HCT116 (cell line): ENCODE measurements around the gene HNRNPH3. TPM values are rescaled to one million over a fixed set of nuclear protein-coding genes. Genes with fewer than 3 reads are reported as not detected.
"Not testable (repeated sequence)": the region's sequence is repeated elsewhere in the genome, so short reads cannot be mapped to it uniquely, and the experiment has no call there.

ENCODE experiments used
- ATAC-seq: fragments of 200-7000 bp; cut with Tn5 transposase; 2 replicates; pipeline ENCODE4 v1.9.1; 2020; ENCODE audit warnings: mild to moderate bottlenecking, moderate library complexity
- BruUV-seq: library from RNA; stranded (reverse); fragments of 400-500 nt; replicated peaks from 2 replicates; lab custom pipeline; 2021; lab: Mats Ljungman, UMichigan
- CTCF ChIA-PET: fragments of 300-600 bp; sonication (Branson Sonifier 250); formaldehyde crosslinking; loops from one replicate; lab custom pipeline; 2021; ENCODE audit warnings: antibody characterized with exemption; lab: Charles Lee
- POLR2A ChIA-PET: fragments of 300-600, 350-600 bp; sonication (Branson Sonifier 250); formaldehyde crosslinking; loops from one replicate; lab custom pipeline; 2021; ENCODE audit warnings: antibody characterized with exemption; lab: Charles Lee
- RAD21 ChIA-PET, 2 experiments: fragments of 300-600 bp; sonication (Branson Sonifier 250); formaldehyde crosslinking; loops; one replicate each; lab custom pipeline; 2023; ENCODE audit warnings: low total read pairs in 2 of 2; ENCODE audit not compliant: uncharacterized antibody in 2 of 2, unreplicated experiment in 2 of 2, low non-redundant PET in 1 of 2; lab: Charles Lee
- DNase-seq: peaks from one replicate; pipeline ENCODE4 v3.0.0-alpha.2; 2010; ENCODE audit warnings: low read depth, low spot score
- H2AFZ ChIP-seq: fragments of 200-600 bp; shearing (Covaris generic), sonication (generic); 2 replicates; pipeline ENCODE4 v1.6.1; 2017; ENCODE audit warnings: low read depth, mixed run types, mixed read lengths, antibody characterized with exemption, low read length; ENCODE audit not compliant: poor library complexity, severe bottlenecking
- H3K27ac ChIP-seq: 2 replicates; pipeline ENCODE4 v1.5.1; 2012; ENCODE audit warnings: low read depth, low read length
- H3K27me3 ChIP-seq: fragments of 200-600 bp; sonication (generic); 2 replicates; pipeline ENCODE4 v1.6.1; 2016; ENCODE audit warnings: mixed run types, low read length, mixed read lengths; ENCODE audit not compliant: insufficient read depth
- H3K36me3 ChIP-seq, 2 experiments: fragments of 200-500 bp in 1 of 2; fragments of 200-600 bp in 1 of 2; sonication (Bioruptor generic) in 1 of 2; sonication (generic) in 1 of 2; 2 replicates each; pipeline versions ENCODE4 v1.5.1 to v1.6.1; 2014 to 2016; ENCODE audit warnings: low read length in 2 of 2, inconsistent platforms in 1 of 2, mixed read lengths in 1 of 2, mixed run types in 1 of 2; ENCODE audit not compliant: insufficient read depth in 2 of 2, control insufficient read depth in 1 of 2
- H3K4me1 ChIP-seq, 2 experiments: fragments of 200-600 bp in 1 of 2; sonication (generic) in 1 of 2; 2 replicates each; pipeline versions ENCODE4 v1.5.1 to v1.6.1; 2012 to 2017; ENCODE audit warnings: low read length in 2 of 2, inconsistent platforms in 1 of 2, mild to moderate bottlenecking in 1 of 2, mixed read lengths in 1 of 2, mixed run types in 1 of 2, moderate library complexity in 1 of 2; ENCODE audit not compliant: insufficient read depth in 2 of 2, control insufficient read depth in 1 of 2
- H3K4me2 ChIP-seq: fragments of 200-600 bp; sonication (generic); 2 replicates; pipeline ENCODE4 v1.6.1; 2017; ENCODE audit warnings: mixed run types, low read length, mixed read lengths
- H3K4me3 ChIP-seq, 2 experiments: fragments of 200-600 bp in 1 of 2; sonication (generic) in 1 of 2; replicated peaks in 1 of 2; 2 replicates each; pipeline ENCODE4 v1.5.1; 2011 to 2016; ENCODE audit warnings: low read length in 2 of 2, control low read depth in 1 of 2, low read depth in 1 of 2, mild to moderate bottlenecking in 1 of 2, mixed read lengths in 1 of 2, mixed run types in 1 of 2
- H3K79me2 ChIP-seq: fragments of 200-600 bp; sonication (generic); 2 replicates; pipeline ENCODE4 v1.6.1; 2017; ENCODE audit warnings: mild to moderate bottlenecking, mixed run types, low read length, moderate library complexity, mixed read lengths; ENCODE audit not compliant: insufficient read depth
- H3K9ac ChIP-seq: fragments of 200-600 bp; sonication (generic); 2 replicates; pipeline ENCODE4 v1.6.1; 2016; ENCODE audit warnings: low read length, mixed read lengths
- H3K9me2 ChIP-seq: fragments of 200-600 bp; sonication (generic), shearing (Covaris generic); 2 replicates; pipeline ENCODE4 v1.6.1; 2017; ENCODE audit warnings: mixed run types, mild to moderate bottlenecking, moderate library complexity; ENCODE audit not compliant: insufficient read depth
- H3K9me3 ChIP-seq, 2 experiments: fragments of 200-500 bp in 1 of 2; fragments of 200-600 bp in 1 of 2; sonication (Bioruptor generic) in 1 of 2; sonication (generic) in 1 of 2; 2 replicates each; pipeline ENCODE4 v1.6.1; 2014 to 2017; ENCODE audit warnings: low read length in 2 of 2, mixed read lengths in 2 of 2, inconsistent platforms in 1 of 2, low read depth in 1 of 2, mild to moderate bottlenecking in 1 of 2, mixed run types in 1 of 2, moderate library complexity in 1 of 2; ENCODE audit not compliant: control insufficient read depth in 1 of 2, insufficient read depth in 1 of 2
- H4K20me1 ChIP-seq: fragments of 200-600 bp; sonication (generic), shearing (Covaris generic); 2 replicates; pipeline ENCODE4 v1.6.1; 2017; ENCODE audit warnings: mixed run types, mild to moderate bottlenecking, moderate library complexity; ENCODE audit not compliant: insufficient read depth
- ATF3 ChIP-seq: IDR thresholded peaks from 2 replicates; pipeline ENCODE4 v1.6.1; 2012
- CBX3 ChIP-seq: IDR thresholded peaks from 2 replicates; pipeline ENCODE4 v1.6.1; 2012; ENCODE audit warnings: low read depth
- CEBPB ChIP-seq: IDR thresholded peaks from 2 replicates; pipeline ENCODE4 v1.6.1; 2012; ENCODE audit warnings: low read depth
- EGR1 ChIP-seq: IDR thresholded peaks from 2 replicates; pipeline ENCODE4 v1.6.1; 2012; ENCODE audit warnings: low read depth
- ELF1 ChIP-seq: IDR thresholded peaks from 2 replicates; pipeline ENCODE4 v1.6.1; 2012; ENCODE audit warnings: low read depth, borderline replicate concordance
- EZH2 ChIP-seq: fragments of 200-600 bp; sonication (generic); IDR thresholded peaks from 2 replicates; pipeline ENCODE4 v1.6.1; 2017; ENCODE audit warnings: antibody characterized with exemption, mixed run types
- EZH2phosphoT487 ChIP-seq: fragments of 200-600 bp; IDR thresholded peaks from 2 replicates; pipeline ENCODE4 v1.6.1; 2018; ENCODE audit warnings: antibody characterized with exemption, borderline replicate concordance
- FOSL1 ChIP-seq: IDR thresholded peaks from 2 replicates; pipeline ENCODE4 v1.6.1; 2012; ENCODE audit warnings: low read depth
- JUND ChIP-seq: IDR thresholded peaks from 2 replicates; pipeline ENCODE4 v1.6.1; 2012
- POLR2A ChIP-seq: IDR thresholded peaks from 2 replicates; pipeline ENCODE4 v1.7.0; 2011; ENCODE audit warnings: borderline replicate concordance; ENCODE audit not compliant: insufficient read depth, insufficient read length; ENCODE audit errors: extremely low read depth
- RAD21 ChIP-seq: IDR thresholded peaks from 2 replicates; pipeline ENCODE4 v1.6.1; 2012; ENCODE audit warnings: low read depth, mild to moderate bottlenecking
- REST ChIP-seq: IDR thresholded peaks from 2 replicates; pipeline ENCODE4 v1.6.1; 2012; ENCODE audit warnings: low read depth
- SIN3A ChIP-seq: IDR thresholded peaks from 2 replicates; pipeline ENCODE4 v1.6.1; 2012; ENCODE audit warnings: low read depth
- SRF ChIP-seq: IDR thresholded peaks from 2 replicates; pipeline ENCODE4 v1.6.1; 2012; ENCODE audit warnings: low read depth
- YY1 ChIP-seq: IDR thresholded peaks from 2 replicates; pipeline ENCODE4 v1.6.1; 2011; ENCODE audit warnings: low read length, low read depth, moderate library complexity, mild to moderate bottlenecking; ENCODE audit not compliant: insufficient replicate concordance; ENCODE audit errors: extremely low read depth
- intact Hi-C: fragments of 100-400 bp; cut with micrococcal nuclease; formaldehyde crosslinking; loops from 2 replicates; pipeline ENCODE4 v1.10.0; 2022
- total RNA-seq: library from RNA; stranded (reverse); gene quantifications from one replicate; pipeline ENCODE4 v1.2.1, GENCODE V29; 2021; ENCODE audit not compliant: unreplicated experiment
- TF ChIP-seq, protein P1 (sequence below): IDR thresholded peaks from 2 replicates; pipeline ENCODE4 v1.6.1; 2012

Gene HNRNPH3
- total RNA-seq, 1 experiment from 2014 or later, result 126 TPM

DNA sequence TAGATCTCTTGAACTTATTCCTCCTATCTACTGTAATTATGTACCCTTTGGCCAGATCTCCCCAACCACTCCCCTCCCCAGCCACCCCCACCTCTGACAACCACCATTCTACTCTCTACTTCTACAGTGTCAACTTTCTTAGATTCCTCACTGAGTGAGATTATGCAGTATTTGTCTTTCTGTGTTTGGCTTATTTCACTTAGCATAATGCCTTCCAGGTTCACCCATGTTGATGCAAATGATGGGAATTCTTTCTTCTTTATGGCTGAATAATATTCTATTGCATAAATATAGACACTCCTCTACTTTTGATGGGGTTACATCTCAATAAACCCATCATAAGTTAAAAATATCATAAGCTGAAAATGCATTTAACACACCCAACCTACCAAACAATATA lies 21.3 kb upstream of the HNRNPH3 start:
- no peak for DNase-seq
- H3K27ac ChIP-seq, result no peak overlapping the region
- H2AFZ ChIP-seq, result no peak overlapping the region
- POLR2A ChIA-PET, result no interaction called here
- H3K4me2 ChIP-seq, result no peak overlapping the region
- H3K27me3 ChIP-seq, result no peaks in the 10 kb centered on the region
- no peak overlapping the region for H3K9ac ChIP-seq
- RAD21 ChIA-PET, result no interaction called here
- H3K9me2 ChIP-seq, result no peaks in the 10 kb centered on the region
- no peak for TF ChIP-seq JUND
- TF ChIP-seq SIN3A, result no peak
- TF ChIP-seq ELF1, result no peak
- no peak for TF ChIP-seq YY1
- TF ChIP-seq ATF3, result no peak
- TF ChIP-seq, protein P1, sequence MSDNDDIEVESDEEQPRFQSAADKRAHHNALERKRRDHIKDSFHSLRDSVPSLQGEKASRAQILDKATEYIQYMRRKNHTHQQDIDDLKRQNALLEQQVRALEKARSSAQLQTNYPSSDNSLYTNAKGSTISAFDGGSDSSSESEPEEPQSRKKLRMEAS, result no peak
- no peak for TF ChIP-seq CEBPB
- no peak for TF ChIP-seq POLR2A
- TF ChIP-seq RAD21, result no peak
- no peak for TF ChIP-seq CBX3
- TF ChIP-seq EZH2, result no peak
- TF ChIP-seq EGR1, result no peak
- no peak for TF ChIP-seq EZH2phosphoT487
- TF ChIP-seq SRF, result no peak
- TF ChIP-seq FOSL1, result no peak
- no peak for TF ChIP-seq REST
- H4K20me1 ChIP-seq, result no peaks in the 10 kb centered on the region
- BruUV-seq, result no TSS peak
- H3K36me3 ChIP-seq, result no peaks in the 10 kb centered on the region
- no peaks in the 10 kb centered on the region for H3K79me2 ChIP-seq
- ATAC-seq, result no peak
- H3K9me3 ChIP-seq, result no peaks in the 10 kb centered on the region
- CTCF ChIA-PET, result no interaction called here
- no peak overlapping the region for H3K4me3 ChIP-seq
- H3K4me1 ChIP-seq, result no peaks in the 10 kb centered on the region
- intact Hi-C loops, result no loop called here

- H3K27ac ChIP-seq, H3K4me3 ChIP-seq, DNase-seq, H3K9ac ChIP-seq, POLR2A ChIA-PET, H3K4me1 ChIP-seq, H3K36me3 ChIP-seq, ATAC-seq, RAD21 ChIA-PET, H3K79me2 ChIP-seq, H4K20me1 ChIP-seq, H2AFZ ChIP-seq, H3K9me2 ChIP-seq, H3K9me3 ChIP-seq, H3K27me3 ChIP-seq, H3K4me2 ChIP-seq, CTCF ChIA-PET, intact Hi-C loops, BruUV-seq: not testable (repeated sequence)
Measured at GRCh38 chr10:68314930-68315329, 16.9 kb upstream of the HNRNPH3 start.
